WTC11 (cell line): ENCODE measurements around the gene MYO9A.

Source experiments
- ATF3 ChIP-seq: sonication (generic); formaldehyde crosslinking; conservative IDR thresholded peaks from 2 replicates; pipeline ENCODE4 v1.8.1; 2022; ENCODE audit warnings: mild to moderate bottlenecking, missing genetic modification reagents
- ATF6 ChIP-seq: sonication (generic); formaldehyde crosslinking; IDR thresholded peaks from 2 replicates; pipeline ENCODE4 v1.8.1; 2023; ENCODE audit warnings: mild to moderate bottlenecking, missing genetic modification reagents
- CREB1 ChIP-seq: sonication (generic); formaldehyde crosslinking; IDR thresholded peaks from 2 replicates; pipeline ENCODE4 v1.8.0; 2023; ENCODE audit warnings: mild to moderate bottlenecking, missing genetic modification reagents
- CTCF ChIP-seq: fragments of 200-600 bp; IDR thresholded peaks from 2 replicates; pipeline ENCODE4 v1.8.0; 2022; ENCODE audit warnings: antibody characterized with exemption
- IRF1 ChIP-seq: sonication (generic); formaldehyde crosslinking; IDR thresholded peaks from 2 replicates; pipeline ENCODE4 v1.8.0; 2023; ENCODE audit warnings: missing genetic modification reagents
- PRRX2 ChIP-seq: fragments of 250-450 bp; sonication (Bioruptor Pico); IDR thresholded peaks from 2 replicates; pipeline ENCODE4 v1.8.0; 2021; ENCODE audit warnings: mild to moderate bottlenecking
- RORB ChIP-seq: fragments of 250-450 bp; sonication (Bioruptor Pico); IDR thresholded peaks from 2 replicates; pipeline ENCODE4 v1.9.0; 2021; ENCODE audit warnings: mild to moderate bottlenecking
- TEAD1 ChIP-seq: sonication (generic); formaldehyde crosslinking; IDR thresholded peaks from 2 replicates; pipeline ENCODE4 v1.8.0; 2022; ENCODE audit warnings: mild to moderate bottlenecking, missing genetic modification reagents
- ZMAT4 ChIP-seq: fragments of 250-450 bp; sonication (Bioruptor Pico); IDR thresholded peaks from 2 replicates; pipeline ENCODE4 v1.9.0; 2021; ENCODE audit warnings: mild to moderate bottlenecking
- ZNF423 ChIP-seq: fragments of 250-450 bp; sonication (Bioruptor Pico); IDR thresholded peaks from 2 replicates; pipeline ENCODE4 v2.1.2; 2022; ENCODE audit warnings: mild to moderate bottlenecking, moderate library complexity
- TF ChIP-seq, protein P1 (sequence below): sonication (generic); formaldehyde crosslinking; IDR thresholded peaks from 2 replicates; pipeline ENCODE4 v1.8.0; 2022; ENCODE audit warnings: mild to moderate bottlenecking, missing genetic modification reagents
- TF ChIP-seq, protein P2 (sequence below): fragments of 250-450 bp; sonication (Bioruptor Pico); IDR thresholded peaks from 2 replicates; pipeline ENCODE4 v2.1.2; 2022; ENCODE audit warnings: mild to moderate bottlenecking, moderate library complexity
- TF ChIP-seq, protein P3 (sequence below): sonication (generic); formaldehyde crosslinking; IDR thresholded peaks from 2 replicates; pipeline ENCODE4 v1.8.1; 2023; ENCODE audit warnings: mild to moderate bottlenecking, missing genetic modification reagents, moderate library complexity

DNA sequence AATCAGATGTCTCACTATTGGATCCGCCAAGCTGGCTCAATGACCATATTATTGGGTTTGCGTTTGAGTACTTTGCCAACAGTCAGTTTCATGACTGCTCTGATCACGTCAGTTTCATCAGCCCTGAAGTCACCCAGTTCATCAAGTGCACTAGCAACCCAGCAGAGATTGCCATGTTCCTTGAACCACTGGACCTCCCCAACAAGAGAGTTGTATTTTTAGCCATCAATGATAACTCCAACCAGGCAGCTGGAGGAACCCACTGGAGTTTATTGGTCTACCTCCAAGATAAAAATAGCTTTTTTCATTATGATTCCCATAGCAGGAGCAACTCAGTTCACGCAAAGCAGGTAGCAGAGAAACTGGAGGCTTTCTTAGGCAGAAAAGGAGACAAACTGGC lies 21.7 kb upstream of the MYO9A start:
- TF ChIP-seq RORB (CRISPR knock-in tag) (no peak), IRF1 (CRISPR knock-in tag) (no peak), CTCF (no peak), TEAD1 (CRISPR knock-in tag) (no peak), ATF3 (CRISPR knock-in tag) (no peak), CREB1 (CRISPR knock-in tag) (no peak), ZNF423 (CRISPR knock-in tag) (no peak), ZMAT4 (CRISPR knock-in tag) (no peak), PRRX2 (CRISPR knock-in tag) (no peak), ATF6 (CRISPR knock-in tag) (no peak)
- TF ChIP-seq, protein P1, sequence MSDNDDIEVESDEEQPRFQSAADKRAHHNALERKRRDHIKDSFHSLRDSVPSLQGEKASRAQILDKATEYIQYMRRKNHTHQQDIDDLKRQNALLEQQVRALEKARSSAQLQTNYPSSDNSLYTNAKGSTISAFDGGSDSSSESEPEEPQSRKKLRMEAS = no peak
- TF ChIP-seq, protein P2, sequence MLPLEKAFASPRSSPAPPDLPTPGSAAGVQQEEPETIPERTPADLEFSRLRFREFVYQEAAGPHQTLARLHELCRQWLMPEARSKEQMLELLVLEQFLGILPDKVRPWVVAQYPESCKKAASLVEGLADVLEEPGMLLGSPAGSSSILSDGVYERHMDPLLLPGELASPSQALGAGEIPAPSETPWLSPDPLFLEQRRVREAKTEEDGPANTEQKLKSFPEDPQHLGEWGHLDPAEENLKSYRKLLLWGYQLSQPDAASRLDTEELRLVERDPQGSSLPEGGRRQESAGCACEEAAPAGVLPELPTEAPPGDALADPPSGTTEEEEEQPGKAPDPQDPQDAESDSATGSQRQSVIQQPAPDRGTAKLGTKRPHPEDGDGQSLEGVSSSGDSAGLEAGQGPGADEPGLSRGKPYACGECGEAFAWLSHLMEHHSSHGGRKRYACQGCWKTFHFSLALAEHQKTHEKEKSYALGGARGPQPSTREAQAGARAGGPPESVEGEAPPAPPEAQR (CRISPR knock-in tag) = no peak
- TF ChIP-seq, protein P3, sequence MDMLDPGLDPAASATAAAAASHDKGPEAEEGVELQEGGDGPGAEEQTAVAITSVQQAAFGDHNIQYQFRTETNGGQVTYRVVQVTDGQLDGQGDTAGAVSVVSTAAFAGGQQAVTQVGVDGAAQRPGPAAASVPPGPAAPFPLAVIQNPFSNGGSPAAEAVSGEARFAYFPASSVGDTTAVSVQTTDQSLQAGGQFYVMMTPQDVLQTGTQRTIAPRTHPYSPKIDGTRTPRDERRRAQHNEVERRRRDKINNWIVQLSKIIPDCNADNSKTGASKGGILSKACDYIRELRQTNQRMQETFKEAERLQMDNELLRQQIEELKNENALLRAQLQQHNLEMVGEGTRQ (CRISPR knock-in tag) = no peak
